Stimulated activated CD8-positive, alpha-beta memory T cell treated with anti-CD3 and anti-CD28 coated beads, Interleukin-4, amount 100 ng/mL, for 4 hours (primary cell): ENCODE results near the gene PSMD1.
"Not testable (repeated sequence)": the region's sequence is repeated elsewhere in the genome, so short reads cannot be mapped to it uniquely, and the experiment has no call there.

Source experiments
- DNase-seq, 2 donors: peaks; one replicate each; pipeline ENCODE4 v3.0.0-alpha.2; 2020; ENCODE audit warnings: low read depth in 2 of 2, low spot score in 1 of 2

PSMD1 gene

DNA sequence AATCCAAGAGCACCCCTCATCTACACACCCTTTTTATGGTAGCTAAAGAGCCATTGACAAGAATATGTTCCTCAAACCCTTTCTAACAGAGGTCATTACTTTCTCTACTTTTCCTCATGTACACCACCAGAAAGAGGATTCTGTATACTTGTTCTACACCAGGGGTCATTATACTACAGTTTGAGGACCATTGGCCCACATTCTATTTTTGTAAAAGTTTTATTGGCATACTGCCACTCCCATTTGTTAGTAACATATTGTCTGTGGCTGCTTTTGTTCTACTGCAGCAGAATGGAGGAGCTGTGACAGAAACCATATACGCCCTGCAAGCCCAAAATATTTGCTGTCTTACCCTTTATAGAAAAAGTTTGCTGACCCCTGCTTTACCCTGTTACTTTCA lies 53.9 kb downstream of the PSMD1 start:
- no peak for DNase-seq

DNA sequence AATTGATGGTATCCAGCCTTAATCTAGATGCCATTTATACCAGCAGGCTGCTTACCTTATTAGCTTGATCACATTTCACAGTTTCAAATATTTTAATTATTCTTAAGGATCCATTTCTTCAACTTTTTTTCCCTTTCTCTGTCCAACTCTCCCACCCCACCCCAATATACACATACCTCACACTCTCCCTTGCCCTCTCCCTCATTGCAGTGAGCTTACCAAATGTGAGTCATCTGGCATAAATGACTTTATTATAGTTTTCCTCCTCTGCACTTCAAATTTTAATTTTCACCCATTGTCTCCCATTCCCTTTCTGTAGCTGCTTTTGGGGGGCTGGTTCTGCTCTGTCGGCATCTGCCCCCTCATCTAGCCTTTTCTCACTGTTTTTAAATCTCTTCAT lies 55.3 kb downstream of the PSMD1 start:
- DNase-seq = no peak

DNA sequence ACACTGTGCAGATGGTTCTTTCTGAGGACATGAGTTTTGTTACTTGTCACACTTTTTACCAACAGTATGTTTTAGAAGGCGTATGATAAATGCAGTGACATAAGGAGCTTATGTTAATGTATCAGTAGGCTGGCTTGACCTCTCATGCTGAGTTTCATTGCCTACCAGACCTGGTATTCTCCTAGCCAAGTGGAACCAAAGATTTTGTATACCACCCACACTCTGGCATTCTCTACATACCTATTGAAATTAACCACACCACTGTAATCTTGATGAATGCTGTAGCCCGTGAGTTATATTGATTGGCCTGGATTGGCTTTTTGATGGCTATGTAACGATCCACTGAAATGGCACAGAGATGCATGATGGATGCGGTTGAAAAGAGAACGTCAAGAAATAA lies 56.8 kb downstream of the PSMD1 start:
- no peak for DNase-seq

DNA sequence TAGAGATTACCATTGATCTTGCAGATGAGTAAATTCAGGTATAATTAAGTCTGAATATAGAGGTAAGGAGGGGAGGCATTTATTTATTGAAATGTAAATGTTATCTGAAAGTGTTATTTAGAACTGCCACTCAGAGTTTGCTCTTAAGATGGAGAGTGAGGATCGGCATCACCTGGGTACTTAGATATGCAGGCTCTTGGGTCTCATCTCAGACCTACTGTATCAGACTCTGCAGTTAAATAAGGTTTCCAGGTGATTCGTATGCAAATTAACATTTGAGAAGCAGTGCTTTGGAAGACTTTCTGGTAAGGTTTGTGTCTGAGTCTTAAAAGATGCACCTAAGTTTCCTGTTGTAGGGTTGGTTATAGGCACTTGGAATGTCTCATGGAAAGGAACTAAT lies 59.0 kb downstream of the PSMD1 start:
- no peak for DNase-seq

DNA sequence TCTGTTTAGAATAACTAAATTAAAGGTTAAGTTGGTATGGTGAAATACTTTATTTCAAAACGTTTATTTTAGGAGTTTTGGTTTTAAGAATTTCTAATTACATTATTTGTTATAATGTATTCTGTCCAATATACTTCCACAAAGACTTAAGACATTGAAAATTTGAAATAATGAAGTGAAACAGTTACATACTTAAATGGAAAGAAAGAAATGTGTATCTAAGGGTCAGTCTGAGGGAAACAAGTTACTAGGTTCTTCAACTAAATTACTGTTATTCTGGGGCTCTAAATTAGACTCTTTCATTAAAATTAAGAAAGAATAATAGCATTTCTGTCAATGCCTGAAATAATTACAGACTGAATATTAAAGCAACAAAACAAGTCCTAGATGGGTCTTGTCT lies 60.5 kb downstream of the PSMD1 start:
- DNase-seq = no peak

DNA sequence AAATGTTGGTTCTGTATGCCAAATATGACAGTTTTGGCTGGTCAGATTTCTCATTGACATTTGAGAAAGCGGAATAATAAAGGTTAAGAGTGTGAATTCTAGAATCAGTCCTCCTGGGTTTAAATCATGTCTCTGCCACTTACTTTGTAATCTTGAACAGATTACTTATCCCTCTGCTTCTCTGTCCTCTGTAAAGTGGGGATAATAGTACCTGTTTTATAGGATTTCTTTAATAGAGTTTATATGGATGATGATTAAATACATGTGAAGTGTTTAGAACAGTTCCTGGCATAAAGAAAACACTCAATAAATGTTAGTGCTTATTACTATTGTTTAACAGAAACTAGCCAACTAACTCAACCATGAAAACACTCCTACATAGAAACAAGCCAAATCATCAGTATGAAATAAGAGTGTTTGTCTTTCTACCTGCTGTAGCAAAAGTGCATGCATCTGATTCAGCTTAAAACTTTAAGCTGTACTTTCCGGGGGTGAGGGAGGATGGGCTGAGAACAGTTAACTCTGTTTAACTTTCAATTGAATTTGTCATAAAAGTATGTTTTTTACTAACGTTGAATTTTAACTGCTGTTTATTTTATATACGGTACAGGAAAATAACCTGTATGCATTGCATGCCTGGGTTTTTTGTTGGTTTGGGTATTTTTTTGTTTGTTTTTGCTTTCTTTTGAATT lies 61.4 kb downstream of the PSMD1 start:
- DNase-seq = no peak

DNA sequence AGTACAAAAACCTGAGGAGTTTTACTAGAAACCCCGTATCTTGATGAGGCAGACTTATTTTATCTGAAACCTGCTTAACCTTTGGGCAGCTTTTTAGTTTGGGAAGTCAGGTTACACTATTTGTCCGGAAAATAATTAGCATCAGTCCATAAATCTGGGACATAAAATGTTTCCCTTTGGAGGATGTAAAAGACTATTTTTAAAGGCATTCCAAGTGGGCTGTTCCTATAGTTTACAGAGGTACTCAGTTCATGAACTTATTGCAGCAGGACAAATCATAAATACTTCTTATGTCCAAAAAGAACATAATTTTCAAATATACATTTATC lies 61.9 kb downstream of the PSMD1 start:
- DNase-seq = no peak

DNA sequence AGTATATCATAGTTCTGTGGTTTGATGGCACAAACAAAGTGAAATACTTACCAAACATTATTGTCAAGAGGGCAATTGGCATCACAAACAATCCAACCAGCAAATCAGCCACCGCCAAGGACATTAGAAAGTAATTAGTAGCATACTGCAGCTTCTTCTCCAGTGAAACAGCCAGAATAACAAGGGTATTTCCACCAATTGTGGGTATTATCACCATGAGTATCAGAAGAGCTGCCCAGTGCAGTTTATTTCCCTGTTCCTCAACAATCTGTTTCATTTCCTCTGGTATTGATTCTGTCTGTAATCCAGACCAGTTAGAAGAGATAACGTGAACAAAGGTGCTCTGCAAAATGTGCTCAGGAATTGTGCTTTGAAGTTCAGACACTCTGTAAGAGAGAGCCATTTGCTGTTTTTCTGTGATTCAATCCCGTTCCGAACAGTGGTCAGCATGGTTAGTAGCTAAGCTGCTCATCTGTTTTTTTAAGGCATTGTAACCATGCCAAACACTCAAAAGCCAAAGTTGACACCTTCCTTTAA lies 66.8 kb downstream of the PSMD1 start:
- DNase-seq = no peak

DNA sequence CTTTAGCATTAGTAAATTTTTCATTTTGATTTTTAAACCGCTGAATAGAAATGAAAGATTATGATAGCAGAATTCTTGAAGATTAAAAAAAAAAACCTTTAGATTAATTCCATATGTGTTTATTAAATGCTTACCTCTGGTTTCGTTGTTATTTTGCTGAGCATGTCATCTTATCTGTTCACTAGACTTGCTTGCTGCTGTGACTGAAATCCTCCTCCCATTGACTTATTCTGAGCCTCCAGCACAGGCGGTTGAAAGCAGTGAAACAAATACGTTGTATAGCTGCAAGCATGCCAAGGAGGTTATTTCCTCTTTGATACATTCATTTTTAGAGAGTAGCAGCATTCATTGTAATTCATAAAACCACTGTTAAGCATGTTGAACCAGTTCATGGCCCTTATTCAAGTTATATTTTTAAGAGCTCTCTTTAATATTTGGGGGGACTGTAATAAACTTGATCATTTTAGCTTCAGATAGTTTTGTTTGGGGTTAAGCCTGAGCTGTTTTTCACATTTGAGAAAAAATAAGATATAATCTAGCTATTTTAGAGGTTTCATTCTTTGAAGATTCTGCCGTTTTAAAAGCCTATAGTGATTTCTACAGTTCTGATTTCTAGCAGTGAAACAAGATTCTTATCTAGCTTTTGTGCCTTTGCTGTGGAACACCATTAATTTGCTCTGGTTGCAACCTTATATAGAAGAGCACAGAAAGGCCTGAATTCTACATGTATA lies 68.3 kb downstream of the PSMD1 start, which contains the start of gene HTR2B:
Gene HTR2B (minus strand): TSS at position 205 of the 731 bp plus-strand sequence. CDS start 1,278 bp downstream, outside the sequence.
- no peak for DNase-seq

DNA sequence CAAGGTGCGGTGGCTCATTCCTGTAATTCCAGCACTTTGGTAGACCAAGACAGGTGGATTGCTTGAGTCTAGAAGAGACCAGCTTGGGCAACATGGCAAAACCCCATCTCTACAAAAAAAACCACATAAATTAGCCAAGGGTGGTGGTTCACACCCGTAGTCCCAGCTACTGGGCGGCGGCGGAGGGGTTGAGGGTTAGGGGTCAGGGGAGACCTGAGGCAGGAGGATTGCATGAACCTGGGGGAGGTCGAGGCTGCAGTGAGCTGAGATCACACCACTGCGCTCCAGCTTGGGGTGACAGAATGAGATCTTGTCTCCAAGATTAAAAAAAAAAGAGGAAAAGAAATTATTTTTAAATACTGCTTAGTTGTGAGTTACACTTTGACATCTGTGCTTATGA lies 69.5 kb downstream of the PSMD1 start:
- no peak for DNase-seq

DNA sequence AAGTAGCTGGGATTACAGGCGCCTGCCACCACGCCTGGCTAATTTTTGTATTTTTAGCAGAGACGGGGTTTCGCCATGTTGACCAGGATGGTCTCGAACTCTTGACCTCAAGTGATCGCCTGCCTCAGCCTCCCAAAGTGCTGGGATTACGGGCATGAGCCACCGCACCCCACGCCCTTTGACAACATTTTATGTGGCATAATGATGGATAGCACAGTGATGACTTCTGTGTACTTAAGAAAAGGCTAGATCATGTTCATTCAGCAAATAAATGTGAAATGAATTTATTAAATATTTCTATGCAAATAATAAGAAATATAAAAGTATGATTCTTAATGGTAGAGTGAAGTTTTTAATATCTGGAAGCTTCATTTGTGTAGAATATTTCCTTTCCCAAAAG lies 70.8 kb downstream of the PSMD1 start:
- no peak for DNase-seq

DNA sequence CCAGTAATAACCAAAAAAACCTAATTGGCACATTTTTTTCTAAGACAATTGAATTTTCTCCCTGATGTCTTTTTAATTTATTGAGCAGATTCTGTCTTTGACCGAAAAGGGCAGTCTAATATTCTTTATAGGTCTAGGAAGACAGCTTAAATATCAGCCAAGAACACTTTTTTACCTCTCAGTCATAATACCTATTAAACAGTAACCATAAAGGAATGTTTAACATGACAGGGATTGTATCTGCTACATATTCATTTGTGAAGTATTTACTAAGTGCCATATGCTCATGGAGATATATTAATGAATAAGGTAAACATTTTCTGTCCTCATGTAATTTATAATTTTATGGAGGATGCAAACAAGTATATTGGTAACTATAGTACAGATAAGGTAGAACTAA lies 71.3 kb downstream of the PSMD1 start:
- DNase-seq = no peak

DNA sequence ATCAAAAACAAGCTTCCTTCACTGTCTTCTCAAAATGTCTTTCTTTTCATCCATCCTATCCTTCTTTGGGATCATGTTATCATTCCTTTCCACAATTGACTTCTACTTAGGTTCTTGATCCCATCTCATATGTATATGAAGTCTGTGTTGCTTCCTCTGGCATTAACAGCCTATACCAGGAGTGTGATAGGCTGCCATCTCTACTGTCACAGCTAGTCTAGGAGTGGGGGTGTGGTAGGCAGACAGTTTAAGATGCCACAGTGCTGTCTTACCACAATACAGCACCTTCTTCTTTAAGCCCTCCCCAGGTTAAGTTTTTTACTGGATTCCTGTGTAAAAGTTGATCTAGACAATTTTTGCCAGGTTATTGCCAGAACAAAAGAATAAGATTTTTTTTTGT lies 71.9 kb downstream of the PSMD1 start:
- no peak for DNase-seq

DNA sequence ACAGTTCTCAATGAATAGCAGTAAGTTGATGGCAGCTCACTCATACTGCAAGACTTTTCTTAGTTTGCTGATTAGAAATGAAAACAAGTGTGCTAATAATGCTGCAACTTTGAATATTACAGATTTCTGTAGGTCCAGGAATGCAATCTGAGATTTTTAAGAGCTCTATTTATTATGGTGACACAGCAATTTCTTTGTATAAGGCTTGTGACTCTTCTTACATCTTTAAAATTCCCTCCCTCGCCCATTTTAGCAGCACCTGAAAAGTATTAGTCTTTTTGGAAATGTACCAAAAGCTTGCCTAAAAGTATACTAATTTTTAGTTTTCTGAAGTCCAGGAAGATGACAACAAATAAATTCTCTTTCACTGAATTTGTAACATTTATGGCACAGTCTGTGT lies 72.5 kb downstream of the PSMD1 start:
- no peak for DNase-seq

DNA sequence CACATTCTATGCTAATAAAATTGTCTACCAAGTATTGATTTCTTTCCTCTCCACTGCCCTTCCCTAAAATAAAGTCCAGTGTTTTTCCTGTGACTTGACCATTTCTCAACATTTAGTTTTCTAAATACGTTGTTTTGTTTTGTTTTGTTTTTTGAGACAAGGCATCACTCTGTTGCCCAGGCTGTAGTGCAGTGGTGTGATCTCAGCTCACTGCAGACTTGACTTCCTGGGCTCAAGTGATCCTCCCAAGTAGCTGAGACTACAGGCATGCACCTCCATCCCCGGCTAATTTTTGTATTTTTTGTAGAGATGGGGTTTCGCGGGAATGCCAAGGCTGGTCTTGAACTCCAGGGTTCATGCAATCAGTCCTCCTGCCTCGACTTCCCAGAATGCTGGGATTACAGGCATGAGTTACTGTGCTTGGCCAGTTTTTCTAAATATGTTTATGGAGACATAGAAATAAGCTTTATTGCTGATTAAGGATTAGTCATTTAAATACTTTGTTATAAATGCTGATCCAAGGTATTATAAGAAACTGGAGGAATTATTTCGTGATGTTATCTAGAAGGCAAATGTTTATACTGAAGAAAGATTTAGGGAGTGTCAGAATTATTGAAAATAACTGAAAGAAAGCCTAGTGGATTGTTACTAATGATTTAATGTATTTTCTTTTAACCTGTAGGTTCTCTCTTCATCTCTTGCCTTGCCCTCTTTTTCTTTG lies 73.8 kb downstream of the PSMD1 start:
- DNase-seq = no peak

DNA sequence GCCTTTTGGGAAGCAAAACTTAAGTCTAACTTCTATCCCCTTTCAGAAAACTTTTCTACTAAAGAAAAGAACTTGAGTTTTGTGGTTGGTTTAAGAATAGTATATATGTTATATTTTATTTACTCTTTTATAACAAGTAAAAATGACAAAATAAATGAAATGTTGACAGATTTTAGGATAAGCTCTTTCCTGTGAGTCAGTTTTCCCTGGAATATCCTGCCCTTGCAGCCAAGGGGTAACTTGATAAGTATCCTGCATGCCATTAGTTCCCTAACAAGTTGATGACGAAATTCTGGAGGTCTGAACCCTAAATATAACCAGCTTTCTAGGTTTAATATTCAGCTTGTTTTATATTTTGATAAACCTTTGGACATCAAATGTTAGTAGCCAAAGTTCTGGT lies 75.5 kb downstream of the PSMD1 start:
- no peak for DNase-seq

DNA sequence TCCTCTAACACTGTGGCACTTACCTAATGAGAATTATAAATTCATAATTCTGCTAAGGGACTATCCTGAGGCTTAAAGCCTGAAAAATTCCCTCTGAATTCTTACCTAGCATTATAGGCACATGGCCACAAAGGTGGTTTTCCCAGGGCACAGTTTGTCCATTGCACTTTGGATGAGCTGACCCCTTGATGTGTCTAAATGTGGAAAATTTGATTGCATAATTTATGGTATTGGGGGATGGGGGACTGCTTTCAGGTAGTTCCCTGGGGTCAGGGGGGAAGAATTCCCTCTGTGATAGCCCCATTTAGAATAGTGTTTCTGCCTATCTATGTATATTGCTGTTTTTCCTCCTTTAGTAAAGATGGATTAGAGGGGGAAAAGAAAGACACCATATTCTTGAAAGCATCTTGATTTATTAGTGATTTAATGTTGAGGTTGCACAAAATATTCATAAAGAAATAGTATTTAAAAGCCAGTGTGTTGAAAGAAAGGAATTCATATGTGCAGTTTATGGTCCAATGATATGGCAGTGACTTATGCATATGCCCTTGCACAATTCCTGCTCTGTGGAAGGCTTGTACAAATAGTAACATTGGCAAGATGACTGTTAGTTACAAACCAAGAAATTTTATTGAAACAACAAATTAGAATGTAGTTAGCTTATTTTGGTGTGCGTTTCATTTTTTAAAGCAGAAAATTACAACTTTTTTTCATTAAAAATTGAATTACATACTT lies 76.9 kb downstream of the PSMD1 start:
- DNase-seq = no peak

DNA sequence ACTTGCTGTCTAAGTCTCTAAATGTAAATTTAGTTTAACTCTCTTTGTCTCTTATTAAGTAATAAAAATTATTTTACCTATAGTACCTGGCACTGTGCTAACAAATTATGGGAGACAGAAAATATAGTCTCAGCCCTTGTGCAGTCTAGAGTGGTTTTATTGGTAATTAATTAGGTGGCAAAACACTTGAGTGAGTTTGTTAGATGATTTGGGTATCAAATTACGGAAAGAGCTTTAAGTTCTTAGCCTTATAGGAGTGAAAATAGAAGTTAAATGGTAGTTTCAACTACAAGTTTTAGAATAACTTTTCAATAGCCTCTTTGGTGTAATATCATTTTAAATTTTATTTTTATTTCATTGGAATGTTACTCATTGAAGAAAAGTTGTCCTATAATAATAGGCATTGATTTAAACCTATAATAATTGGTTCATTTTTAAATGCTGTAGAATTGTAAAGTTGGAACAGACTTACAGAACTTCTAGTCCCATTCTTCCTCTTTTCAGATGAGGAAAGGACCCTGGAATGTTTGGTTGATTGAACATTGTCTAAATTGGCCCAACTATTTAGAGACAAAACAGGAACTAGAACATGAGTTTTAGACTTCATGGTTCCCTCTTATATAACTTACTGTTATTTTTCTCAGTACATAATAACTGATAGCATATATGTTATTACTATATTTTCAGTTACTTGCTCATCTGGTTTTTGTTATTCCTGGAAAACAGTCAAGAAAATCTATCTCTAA lies 78.4 kb downstream of the PSMD1 start:
- no peak for DNase-seq

DNA sequence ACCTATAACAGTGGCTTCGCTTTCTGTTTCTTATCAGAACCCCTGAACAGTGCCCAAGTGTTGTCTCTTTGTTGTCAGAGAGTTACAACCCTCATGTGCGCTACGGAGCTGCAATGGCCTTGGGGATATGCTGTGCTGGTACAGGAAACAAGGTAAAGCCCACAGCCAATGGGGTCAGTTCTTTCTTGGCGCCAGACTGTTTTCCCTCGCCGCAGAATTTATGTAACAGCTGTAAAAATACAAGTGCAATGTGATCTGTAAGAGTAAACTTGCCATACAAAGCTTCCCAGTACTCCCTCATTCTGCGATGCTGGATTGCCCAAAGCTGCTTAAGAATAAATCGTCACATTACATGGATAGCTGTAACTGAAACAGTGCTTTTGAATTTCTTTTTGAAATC lies 82.0 kb downstream of the PSMD1 start:
- no peak for DNase-seq

DNA sequence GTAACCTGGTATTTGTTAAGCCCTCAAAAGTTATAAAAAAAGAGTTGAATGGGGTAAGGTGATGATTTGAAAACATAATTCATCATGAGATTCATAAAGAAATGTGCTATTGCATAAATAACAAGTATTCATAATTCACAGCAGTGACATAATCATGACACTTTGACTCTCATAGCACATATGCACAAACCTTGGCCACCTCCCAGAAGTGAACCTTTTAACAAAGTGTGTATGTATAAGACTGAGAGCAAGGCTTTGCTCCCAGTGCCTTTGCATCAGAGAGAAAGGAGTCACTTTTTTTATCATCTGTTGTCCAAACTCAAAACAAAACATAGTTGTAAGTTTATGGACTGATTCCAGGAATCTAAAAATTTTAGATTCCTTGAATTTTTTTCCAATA lies 83.1 kb downstream of the PSMD1 start:
- no peak for DNase-seq

DNA sequence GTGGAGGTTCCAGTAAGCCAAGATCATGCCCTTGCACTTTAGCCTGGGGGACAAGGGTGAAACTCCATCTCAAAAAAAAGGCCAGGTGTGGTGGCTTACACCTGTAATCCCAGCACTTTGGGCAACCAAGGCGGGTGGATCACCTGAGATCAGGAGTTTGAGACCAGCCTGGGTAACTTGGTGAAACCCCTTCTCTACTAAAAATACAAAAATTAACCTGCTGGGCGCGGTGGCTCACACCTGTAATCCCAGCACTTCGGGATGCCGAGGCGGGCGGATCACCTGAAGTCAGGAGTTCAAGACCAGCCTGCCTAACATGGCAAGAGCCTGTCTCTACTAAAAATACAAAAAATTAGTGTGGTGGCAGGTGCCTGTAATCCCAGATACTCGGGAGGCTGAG lies 84.1 kb downstream of the PSMD1 start:
- DNase-seq = not testable (repeated sequence)
